ENCODE measurements around the gene LRRC46. TPM values are rescaled to one million over a fixed set of nuclear protein-coding genes. Genes with fewer than 3 reads are reported as not detected.

LRRC46 gene
- total RNA-seq, 4 donors from 2014 or later = 0.20 TPM; not detected in 3

DNA sequence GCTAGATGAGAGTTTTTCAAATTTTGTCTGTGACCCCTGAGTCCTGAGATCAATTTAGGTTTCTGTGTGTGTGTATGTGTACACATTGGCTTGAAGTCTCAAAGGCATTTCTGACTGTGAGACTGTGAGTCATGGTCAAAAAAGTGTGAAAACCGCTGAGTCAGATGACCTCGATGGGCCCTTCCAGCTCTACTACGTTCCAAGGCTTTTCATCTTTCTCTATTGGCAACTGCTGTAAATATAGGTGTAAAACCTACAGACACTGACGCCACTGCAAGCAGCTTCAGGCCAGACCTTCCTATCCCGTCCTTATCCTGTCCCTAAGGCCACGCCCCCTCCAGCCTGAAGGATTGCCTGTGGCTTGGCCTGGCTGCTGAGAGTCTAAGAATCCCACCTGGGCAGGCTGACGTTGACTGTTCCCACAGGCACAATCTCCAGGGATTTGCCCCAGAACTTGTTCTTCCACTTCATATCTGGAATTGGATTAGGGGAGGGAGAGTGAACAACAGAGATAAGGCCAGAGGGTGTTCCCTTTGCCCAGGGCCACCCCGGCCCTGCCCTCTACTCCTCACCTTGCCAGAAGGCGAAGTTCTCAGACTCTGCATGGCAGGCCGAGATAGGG is 21.2 kb upstream of the LRRC46 start:
- ATAC-seq = peak; percentile 31 to 69
- in situ Hi-C loops (cut with MboI; ENCODE audit: low sequenced_read_pairs in 4 of 4) = no loop called here
- H3K27ac ChIP-seq = peak overlapping the region in 3 of 4 donors; percentile 27 to 86 (median 80)

DNA sequence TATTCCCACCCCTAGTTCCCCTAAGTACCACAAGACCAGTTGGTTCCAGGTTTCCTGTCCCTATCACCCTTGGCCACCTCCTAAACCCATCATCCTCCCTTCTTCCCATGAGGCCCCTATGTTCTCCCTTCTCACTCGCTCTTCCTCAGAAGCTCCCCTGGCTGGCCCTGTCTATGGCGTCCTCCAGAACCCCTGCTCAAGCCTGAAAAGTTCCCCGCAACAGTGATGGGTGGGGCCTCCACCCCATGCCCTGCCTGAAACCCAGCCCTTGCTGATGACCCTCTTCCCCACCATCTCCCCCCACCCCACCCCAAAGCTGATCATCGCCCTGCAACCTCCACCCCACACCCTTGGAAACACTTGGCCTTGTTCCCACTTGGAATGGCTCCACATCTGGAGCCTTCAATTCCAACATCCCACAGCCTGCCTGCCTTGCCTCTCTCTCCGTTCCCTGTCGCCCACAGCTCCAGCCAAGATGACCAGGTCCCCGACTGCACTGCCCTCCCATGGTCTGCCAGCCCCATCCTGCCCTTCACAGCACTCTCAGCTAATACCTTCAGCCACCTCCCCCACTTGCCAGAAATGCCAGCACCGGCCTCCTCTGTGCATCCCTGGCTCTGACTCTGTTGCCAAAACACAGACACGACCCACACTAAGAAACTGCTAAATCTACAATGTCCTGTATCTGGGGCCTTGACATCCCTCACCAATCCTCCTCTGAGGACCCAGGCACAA is 20.4 kb upstream of the LRRC46 start:
- TF ChIP-seq POLR2A (IDR thresholded peaks at IDR 0.05) = no peak
- TF ChIP-seq, protein P1, sequence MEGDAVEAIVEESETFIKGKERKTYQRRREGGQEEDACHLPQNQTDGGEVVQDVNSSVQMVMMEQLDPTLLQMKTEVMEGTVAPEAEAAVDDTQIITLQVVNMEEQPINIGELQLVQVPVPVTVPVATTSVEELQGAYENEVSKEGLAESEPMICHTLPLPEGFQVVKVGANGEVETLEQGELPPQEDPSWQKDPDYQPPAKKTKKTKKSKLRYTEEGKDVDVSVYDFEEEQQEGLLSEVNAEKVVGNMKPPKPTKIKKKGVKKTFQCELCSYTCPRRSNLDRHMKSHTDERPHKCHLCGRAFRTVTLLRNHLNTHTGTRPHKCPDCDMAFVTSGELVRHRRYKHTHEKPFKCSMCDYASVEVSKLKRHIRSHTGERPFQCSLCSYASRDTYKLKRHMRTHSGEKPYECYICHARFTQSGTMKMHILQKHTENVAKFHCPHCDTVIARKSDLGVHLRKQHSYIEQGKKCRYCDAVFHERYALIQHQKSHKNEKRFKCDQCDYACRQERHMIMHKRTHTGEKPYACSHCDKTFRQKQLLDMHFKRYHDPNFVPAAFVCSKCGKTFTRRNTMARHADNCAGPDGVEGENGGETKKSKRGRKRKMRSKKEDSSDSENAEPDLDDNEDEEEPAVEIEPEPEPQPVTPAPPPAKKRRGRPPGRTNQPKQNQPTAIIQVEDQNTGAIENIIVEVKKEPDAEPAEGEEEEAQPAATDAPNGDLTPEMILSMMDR (IDR thresholded peaks at IDR 0.05 in 4 of 5, conservative IDR thresholded peaks at IDR 0.05 in 1 of 5) = no peak
- Histone ChIP-seq H3K27ac (peak overlapping the region in 3 of 4 donors; percentile 29 to 86 (median 80)), H3K36me3 (peaks cover 0 to 43% of the 10 kb centered on the region in 2 donors), H3K4me1 (peaks cover 0 to 34% of the 10 kb centered on the region in 2 donors), H3K4me3 (no peak overlapping the region), H3K27me3 (no peaks in the 10 kb centered on the region), H3K9me3 (no peaks in the 10 kb centered on the region)
- DNase-seq (no peak), ATAC-seq (no peak)
- in situ Hi-C loops (cut with MboI; ENCODE audit: low sequenced_read_pairs in 4 of 4) = no loop called here
- intact Hi-C loops (cut with DNase I; ENCODE audit: low total_unique reads) = no loop called here

More for the DNA sequence above, 21.2 kb upstream of the LRRC46 start:
- no peak overlapping the region for H3K4me3 ChIP-seq
- intact Hi-C loops (cut with DNase I; ENCODE audit: low total_unique reads) = no loop called here
- no peaks in the 10 kb centered on the region for H3K27me3 ChIP-seq
- H3K4me1 ChIP-seq = peaks cover 0 to 39% of the 10 kb centered on the region in 2 donors
- TF ChIP-seq POLR2A (IDR thresholded peaks at IDR 0.05) = no peak
- TF ChIP-seq, protein P1 (IDR thresholded peaks at IDR 0.05 in 4 of 5, conservative IDR thresholded peaks at IDR 0.05 in 1 of 5) = no peak
- H3K9me3 ChIP-seq = no peaks in the 10 kb centered on the region
- no peak for DNase-seq
- peaks cover 0 to 35% of the 10 kb centered on the region in 2 donors for H3K36me3 ChIP-seq

DNA sequence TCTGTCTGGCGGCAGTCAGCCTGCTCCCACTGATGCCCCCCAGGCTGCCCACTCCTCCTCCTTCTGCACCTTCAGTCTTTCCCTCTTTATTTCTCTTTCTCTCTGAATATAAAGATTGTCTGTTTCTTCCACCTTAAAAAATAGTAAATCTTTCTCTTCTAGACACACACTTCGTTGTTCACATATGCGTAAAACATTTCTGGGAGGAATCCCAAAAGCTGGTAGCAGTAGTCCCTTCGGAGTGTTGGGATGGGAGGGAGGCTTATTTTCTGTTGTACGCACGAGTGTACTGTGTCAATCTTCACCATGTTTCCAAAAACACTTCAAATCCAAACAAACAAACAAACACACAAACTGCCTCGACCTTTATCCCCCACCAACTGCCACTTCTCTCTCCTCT is 19.8 kb upstream of the LRRC46 start:
- Histone ChIP-seq H3K36me3 (peaks cover 0 to 48% of the 10 kb centered on the region in 2 donors), H3K4me1 (peaks cover 0 to 28% of the 10 kb centered on the region in 2 donors), H3K27me3 (no peaks in the 10 kb centered on the region), H3K9me3 (no peaks in the 10 kb centered on the region), H3K27ac (peak overlapping the region in 3 of 4 donors; percentile 29 to 86 (median 80)), H3K4me3 (no peak overlapping the region)
- ATAC-seq (no peak), DNase-seq (no peak)
- intact Hi-C loops (cut with DNase I; ENCODE audit: low total_unique reads) (no loop called here), in situ Hi-C loops (cut with MboI; ENCODE audit: low sequenced_read_pairs in 4 of 4) (no loop called here)
- TF ChIP-seq POLR2A (IDR thresholded peaks at IDR 0.05) = no peak

DNA sequence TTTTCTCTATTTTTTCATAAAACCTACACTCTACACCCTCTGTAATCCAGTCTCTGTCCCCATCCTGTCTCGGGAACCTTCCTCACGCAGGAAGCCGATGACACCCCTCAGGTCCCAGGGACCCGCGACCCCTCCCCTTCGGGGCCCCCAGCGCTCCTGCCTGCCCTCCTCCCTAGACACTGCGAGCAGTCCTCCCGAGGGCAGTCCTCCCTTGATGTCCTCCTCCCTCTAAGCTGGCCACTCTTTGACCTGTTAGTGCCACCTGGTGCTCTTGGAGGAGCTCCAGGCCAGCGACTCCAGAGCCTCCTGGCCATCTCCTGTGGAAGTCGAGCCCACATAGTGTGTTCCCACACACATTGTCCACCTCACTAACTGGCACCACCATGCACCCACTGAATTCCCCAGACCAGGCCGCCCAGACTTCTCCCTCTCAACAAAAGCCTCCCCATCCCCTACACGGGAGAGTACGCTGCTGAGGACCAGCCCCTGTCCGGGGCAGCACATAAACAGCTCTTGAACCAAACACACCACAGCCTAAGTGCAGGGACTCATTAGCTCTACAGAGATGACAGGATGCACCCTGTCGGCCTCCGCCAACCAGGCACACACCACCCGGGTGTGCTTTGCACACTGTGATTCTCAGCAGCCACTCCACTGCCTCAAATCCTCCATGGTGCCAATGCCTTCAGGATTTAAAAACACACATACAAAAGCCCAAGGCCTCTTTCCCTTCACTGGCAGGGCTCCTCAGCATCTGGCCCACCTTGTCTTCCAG is 19.1 kb upstream of the LRRC46 start:
- Histone ChIP-seq H3K4me1 (peaks cover 0 to 21% of the 10 kb centered on the region in 2 donors), H3K9me3 (no peaks in the 10 kb centered on the region), H3K4me3 (no peak overlapping the region), H3K27ac (peak overlapping the region in 3 of 4 donors; percentile 13 to 86 (median 28)), H3K36me3 (peaks cover 0 to 48% of the 10 kb centered on the region in 2 donors), H3K27me3 (no peaks in the 10 kb centered on the region)
- in situ Hi-C loops (cut with MboI; ENCODE audit: low sequenced_read_pairs in 4 of 4) = no loop called here
- DNase-seq (no peak), ATAC-seq (no peak)
- intact Hi-C loops (cut with DNase I; ENCODE audit: low total_unique reads) = no loop called here
- TF ChIP-seq POLR2A (IDR thresholded peaks at IDR 0.05) = no peak
- TF ChIP-seq, protein P1 (IDR thresholded peaks at IDR 0.05 in 4 of 5, conservative IDR thresholded peaks at IDR 0.05 in 1 of 5) = no peak
